GM19397 (cell line): ENCODE measurements around the gene ELOVL1.
"Not testable (repeated sequence)": the region's sequence is repeated elsewhere in the genome, so short reads cannot be mapped to it uniquely, and the experiment has no call there.

ENCODE experiments used
- ATAC-seq: cut with Tn5 transposase; IDR thresholded peaks from one replicate; pipeline ENCODE4 v1.9.1; 2021; ENCODE audit warnings: mild to moderate bottlenecking, moderate library complexity; ENCODE audit not compliant: unreplicated experiment

Gene ELOVL1

DNA sequence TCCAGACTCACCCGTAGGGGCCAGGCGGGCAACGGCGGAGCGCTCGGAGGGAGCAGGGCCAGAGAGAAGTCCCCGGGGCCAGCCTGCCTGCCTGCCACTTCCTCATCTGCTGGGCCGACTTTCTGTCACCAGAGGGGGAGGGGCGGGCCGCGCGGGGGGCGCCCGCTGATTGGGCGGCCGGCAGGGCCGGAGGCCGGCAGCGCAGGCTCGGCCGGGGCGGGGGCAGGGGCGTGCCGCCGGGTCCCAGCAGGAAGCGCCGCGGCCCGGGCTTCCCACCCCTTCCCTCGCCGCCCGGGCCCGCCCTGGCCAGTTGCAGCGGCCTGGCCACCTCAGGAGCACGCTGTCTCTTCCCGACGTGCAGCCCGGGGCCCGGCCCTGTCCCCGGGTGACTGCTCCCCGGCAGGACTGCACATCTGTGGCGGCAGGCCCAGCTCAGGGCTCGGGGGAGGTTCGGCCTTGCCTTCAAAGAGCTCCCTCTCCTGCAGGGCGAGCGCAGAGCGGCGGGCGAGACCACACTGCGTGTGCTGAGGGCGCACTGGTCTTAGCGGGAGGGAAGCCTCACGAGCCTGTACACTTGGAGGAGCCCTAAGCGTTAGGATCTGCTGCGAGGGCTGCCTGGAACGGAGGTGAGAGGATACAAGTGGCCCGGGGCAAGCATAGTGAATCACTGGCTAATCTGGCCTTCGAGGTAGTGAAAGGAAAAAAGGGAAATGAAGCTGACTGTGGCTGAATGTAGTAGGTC, at the start of gene ELOVL1:
TSS of gene ELOVL1 (minus strand) at position 108 of the 742 bp plus-strand sequence. CDS start 2,402 bp downstream, outside the sequence.
- peak; percentile 80 for ATAC-seq

DNA sequence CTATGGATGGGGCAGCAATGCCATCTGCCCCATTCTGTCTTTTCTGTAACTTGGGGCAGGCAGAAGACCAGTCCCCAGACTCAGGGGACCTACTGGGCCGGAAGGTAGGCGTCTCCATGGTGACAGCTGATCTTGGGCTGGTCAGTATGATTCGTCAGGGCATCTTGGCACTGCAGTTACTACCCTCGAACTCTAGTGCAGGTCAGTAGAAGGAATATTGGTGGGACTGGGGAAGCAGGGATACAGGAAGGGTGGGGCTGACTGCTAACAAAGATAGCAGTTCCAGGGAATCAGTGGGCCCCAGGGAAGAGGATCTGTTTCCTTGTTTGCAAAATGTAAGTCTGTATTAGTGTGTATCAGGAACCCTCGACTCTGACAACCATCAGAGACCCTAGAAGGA, 48.1 kb upstream of the ELOVL1 start:
- ATAC-seq: no peak

DNA sequence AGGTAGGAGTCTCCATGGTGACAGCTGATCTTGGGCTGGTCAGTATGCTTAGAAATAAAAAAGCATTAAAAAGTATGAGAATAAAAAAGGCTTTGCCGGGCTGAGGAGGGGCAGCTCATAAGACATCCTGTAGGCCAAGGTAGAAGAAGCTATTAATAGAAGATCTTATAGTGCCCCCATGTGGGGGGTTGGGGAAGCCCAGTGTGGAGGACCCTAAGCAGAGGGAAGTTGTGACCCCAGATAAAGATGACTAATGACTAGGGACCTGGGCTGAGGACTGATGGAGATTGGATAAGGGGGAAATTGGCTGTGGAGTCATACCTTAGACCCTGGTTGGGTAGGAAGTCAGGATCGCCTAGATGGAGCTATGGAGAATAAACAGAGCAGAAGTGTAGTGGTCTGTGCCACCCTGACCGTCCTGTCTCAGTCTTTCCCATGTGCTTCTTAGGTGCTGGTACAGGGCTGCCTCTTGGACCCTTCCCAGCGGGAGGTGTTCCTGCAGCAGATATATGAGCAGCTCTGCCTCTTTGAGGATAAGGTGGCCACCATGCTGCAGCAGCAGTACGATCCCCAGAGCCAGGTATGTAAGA, 46.9 kb upstream of the ELOVL1 start:
- ATAC-seq: no peak

DNA sequence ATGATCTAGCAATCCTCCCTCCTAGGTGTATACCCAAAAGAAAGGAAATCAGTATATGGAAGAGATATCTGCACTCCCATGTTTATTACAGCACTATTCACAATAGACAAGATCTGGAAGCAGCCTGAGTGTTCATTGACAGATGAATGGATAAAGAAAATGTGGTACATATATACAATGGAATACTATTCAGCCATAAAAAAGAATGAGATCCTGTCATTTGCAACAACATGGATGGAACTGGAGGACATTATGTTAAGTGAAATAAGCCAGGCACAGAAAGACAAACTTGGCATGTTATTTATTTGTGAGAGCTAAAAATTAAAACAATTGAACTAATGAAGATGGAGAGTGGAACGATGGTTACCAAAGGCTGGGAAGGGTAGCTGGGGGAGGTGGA, 45.6 kb upstream of the ELOVL1 start:
- not testable (repeated sequence) for ATAC-seq

DNA sequence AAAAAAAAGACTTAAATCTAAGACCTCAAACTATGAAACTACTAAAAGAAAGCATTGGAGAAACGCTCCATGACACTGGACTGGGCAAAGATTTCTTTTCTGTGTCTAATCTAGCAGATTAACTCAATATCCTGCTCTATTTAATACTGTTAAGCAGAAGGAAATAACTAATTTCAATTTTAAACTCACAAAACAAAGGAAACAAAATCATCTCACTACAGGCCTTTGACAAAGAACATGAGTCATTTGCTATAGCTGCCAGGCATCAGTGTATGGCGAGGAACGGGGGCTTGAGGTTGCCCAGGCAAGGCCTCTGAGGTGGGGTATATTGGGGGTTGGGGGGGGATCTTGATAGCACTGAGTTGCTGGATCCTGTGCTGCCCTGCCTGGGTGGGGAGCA, 42.8 kb upstream of the ELOVL1 start:
- ATAC-seq: no peak

DNA sequence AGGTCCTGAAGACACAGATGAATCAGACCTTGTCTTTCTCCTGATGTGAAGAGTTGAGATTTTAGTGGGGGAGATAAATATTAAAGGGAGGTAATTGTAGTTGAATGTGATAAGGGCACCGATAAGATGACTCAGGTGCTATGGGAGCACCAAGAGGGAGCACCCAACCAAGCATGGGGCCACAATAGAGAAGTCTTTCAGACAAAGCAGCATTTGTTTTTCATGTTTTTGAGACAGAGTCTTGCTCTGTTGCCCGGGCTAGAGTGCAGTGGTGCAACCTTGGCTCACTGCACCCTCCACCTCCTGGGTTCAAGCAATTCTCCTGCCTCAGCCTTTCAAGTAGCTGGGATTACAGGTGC, 38.0 kb upstream of the ELOVL1 start:
- no peak for ATAC-seq

DNA sequence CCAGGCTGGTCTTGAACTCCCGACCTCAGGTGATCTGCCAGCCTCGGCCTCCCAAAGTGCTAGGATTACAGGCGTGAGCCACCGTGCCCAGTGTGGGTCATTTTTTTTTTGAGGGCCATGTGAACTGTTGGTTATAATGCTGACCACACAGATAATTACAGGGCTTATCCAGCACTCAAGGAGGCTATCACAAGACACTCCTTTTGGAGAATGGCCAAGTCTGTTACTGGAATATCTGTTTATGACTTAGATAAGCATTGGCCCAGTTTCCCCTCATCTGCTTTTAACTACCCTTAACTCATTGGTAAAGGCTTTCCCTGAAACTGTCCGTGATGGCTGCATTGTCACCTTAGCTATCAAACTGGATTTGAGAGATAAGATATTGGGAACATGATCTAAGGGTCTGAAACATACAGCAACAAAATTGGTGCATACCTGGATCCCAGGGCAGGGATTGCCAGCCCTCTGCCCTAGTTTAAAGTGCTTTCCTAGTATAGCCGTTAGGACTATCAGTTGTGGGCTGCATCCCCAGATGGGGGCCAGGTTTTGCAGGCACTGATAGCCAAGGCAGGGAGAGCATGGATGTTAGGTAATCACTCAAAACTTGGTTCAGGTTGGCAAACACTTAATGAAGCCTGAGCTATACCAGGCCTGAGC, 37.5 kb upstream of the ELOVL1 start:
- ATAC-seq: no peak

DNA sequence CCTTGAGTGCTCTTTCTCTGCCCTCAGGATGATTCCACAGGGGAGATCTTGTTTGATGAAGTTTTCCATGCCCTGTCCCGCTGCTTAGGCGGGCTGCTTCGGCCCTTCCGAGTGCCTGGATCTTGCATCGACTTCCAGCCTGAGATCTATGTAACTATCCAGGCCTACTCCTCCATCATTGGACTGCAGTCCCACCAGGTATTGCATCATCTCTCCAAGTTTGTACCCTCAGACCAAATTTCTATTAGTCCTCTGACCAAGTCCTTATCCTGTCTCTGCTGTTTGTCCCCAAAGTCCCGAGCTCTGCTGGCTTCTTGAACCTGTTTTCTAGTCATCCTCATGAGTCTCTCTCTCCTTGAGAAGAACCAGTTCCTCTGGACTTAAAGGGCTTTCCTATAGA, 36.5 kb upstream of the ELOVL1 start:
- ATAC-seq: no peak

DNA sequence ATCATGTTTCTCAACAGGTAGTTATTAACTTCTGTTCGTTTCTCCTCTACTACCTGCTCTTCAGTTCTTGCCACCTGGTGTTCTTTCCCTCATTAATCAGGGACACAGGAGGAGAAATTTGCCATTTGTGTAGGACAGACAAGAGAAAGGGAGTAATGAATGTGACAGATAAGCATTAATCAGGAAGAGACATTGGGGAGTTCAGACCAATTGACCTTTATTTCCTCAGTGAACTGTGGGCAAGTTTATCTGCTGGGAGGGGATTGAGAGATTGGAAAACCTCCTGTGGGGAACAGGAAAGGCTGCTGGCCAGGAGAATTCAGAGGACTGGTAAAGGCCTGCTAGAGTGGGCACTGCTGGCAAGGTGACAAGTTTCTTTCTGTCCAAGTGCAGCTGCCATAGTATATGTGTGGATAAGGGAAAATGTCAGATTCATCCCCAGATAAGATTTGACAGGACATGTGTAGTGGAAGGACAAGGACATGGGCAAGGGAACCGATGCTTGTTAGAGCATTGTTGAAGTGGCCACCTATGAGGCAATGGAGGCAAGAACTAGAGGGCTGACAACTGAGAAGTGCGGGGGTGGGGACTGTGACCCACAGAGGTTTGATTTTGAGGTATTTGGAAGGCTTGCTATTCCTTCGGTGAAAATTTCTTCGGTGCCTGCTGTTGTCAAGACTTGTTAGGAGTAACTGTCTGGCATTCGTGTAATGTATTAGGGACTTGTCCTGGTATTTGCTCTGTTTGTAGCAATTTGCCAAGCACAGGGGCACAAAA, 34.5 kb upstream of the ELOVL1 start:
- no peak for ATAC-seq

DNA sequence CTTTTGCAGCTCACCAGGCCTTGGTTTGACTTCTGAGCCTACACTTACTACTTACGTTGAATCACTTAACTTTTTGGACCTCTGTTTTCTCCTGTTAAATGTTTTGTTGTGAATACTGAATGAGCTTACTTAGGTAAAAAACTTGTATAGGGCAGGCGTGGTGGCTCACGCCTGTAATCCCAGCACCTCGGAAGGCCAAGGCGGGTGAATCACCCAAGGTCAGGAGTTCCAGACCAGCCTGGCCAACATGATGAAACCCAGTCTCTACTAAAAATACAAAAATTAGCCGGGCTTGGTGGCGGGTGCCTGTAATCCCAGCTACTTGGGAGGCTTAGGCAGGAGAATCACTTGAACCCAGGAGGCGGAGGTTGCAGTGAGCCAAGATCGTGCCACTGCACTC, 32.6 kb upstream of the ELOVL1 start:
- not testable (repeated sequence) for ATAC-seq

DNA sequence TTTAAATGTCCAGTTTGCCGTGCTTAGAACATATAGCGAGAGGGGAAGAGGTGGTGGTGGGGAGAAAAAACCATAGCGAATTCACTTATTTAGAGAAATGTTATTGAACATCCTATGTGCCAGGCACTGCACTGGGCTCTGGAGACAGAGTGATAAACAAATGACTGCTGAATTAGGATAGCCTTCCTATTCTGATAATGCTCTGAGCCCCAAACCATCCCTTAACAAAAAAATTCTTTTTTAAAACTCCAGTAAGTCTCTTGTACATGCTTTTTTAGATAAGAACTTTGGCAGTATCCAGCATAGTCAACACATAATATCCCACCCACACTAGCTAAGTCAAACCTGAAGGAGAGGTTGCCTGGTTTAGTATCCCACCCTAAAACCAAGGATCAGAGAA, 30.4 kb upstream of the ELOVL1 start:
- ATAC-seq: no peak

DNA sequence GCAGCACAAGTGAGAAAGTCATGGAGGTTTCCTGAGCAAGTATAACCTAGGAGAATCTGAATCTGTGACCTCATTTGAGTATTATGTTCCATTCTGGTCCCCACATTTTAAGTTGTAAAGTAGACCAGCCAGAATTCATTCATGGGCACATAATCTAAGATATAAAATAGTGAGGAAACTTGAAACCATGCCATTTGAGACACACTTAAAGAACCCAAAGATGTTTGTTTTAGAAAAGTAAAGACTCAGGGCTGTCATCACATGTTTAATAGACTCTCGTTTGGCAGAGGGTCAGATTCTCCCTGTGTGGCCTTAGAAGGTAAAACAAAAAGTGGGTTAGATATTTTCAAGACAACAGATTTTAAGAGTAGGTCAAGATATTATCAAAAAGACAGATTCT, 28.2 kb upstream of the ELOVL1 start:
- no peak for ATAC-seq

DNA sequence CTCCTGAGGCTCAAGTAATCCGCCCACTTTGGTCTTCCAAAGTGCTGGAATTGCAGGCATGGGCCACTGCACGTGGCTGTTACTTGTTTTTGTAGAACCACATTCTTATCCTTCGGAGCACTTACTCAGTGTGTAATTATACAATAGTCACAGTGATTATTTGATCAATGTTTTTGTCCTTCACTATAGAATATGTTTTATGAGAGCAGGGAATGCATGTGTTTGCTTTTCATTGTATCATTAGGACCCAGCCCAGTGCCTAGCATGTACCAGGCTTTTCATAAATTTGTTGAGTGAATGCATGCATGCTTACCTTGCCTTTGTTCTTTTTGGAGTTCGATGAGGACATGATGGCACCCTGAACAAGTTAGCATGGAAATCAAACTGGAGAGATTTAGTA, 27.7 kb upstream of the ELOVL1 start:
- ATAC-seq: no peak

DNA sequence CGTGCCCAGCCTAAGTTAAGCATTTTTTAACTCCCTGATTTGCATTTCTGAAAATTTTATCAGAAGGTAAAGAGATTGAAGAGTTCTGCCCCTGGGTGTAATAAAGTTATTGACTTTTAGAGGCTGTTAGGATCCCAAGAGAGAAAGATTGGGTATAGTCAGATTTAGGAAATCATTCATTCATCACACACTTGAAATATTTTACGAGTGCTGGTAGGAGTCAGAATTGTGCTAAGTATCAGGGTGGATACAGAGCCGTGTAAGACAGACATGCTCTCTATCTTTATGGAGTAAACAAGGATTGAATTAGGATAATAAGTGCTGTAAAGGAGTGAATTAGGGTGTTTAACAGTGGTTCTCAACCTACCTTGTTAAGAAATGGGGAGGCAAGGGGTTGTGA, 24.9 kb upstream of the ELOVL1 start:
- ATAC-seq: no peak

DNA sequence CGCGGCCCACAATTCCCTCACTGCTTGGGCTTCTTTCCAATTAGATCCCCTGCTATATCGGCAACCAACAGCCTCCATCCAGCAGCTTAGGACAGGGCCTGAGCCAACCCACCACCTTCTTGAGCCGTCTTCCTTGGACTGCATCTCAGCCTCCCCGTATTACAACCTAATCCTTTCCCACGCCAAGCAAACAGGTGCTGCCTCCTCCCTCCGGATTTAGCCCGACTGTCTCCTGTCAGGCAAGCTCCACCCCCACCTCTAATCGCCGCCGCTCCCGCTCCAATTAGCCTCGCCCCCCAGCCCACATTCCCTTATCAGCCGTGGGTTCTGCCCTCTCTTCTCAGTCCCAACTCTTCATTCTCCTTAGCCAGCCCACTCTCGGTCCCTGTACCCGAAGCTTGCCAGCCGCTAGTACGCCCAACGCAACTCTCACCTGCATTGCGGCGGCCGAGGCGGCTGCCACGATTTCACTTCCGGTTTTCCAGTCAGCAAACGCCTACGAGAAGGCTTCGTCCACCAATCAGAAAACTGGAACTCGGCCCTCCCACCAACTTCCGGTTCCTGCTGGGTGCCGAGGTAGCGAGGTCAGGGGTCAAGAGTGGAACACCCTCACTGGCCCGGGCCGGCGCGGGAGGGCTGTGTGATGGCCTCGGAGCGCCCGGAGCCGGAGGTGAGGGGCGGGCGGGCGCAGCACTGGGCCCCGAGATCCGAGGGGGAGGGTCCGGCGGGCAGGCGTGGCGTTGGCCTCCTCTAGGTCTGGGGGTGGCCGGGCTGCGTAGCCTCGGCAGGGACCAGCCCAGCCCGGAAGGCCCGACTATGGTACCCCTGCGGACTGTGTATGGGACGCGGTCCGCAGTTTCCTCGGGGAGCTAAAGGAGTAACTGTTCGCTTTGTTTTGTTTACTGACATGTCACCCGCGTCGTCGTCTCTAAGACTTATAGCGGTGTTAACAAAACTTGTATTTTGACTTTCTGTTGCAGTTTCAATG, 21.8 kb upstream of the ELOVL1 start, which contains the start of the genes MED8 and SZT2:
TSS of gene MED8 (minus strand) at position 475 of the 988 bp plus-strand sequence. CDS start at position 439, 36 bp downstream.
TSS of gene SZT2 (plus strand) at position 574 of the 988 bp plus-strand sequence. CDS start at position 644, 70 bp downstream.
- ATAC-seq: peak; percentile 84

DNA sequence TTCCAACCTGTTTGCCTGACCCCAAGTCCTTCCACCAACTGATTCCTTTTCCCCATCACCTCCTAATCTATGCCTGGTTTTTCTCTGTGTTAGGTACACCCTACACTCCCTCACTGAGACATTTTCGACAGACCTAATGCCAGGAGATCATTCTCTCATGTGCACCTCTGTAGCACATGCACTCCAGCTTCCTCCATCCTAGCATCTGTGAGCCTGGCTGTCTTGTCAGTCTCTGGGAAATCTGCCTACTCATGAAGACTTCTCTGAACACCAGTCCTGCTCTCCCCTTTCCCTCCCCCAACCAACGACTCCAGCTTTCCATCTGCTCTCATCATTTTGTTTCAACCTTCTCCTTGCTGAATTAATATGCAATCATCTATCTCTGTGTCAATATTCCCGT, 20.8 kb upstream of the ELOVL1 start:
- ATAC-seq: no peak

DNA sequence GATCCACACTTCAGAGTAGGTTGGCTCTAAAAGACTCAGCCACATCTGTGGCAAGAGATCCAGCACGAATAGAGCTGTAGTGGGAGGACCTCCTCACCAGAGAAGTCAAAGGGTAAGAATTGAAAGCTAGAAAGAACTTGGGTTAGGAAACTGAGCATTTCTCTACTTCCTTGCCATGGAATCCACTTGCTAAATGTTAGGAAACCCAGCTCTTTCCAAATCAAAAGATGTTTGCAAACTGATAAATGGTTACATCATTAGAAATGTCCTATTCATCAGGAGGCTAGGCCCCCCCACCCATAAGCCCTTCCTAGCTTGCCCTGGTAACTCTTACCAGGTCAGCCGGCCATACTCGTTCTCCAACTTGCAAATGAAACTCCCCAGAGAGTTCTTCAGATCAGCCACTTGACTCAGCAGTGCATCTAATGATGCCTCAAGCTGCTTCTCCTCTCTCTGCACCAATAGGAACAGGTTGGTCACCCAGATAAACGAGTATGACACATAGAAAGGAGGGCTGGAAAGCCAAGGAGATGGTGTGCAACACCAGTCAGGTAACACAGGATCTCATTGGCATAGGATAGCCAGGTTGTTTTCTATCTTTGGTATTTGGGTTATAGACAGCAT, 20.3 kb upstream of the ELOVL1 start:
- ATAC-seq: no peak

DNA sequence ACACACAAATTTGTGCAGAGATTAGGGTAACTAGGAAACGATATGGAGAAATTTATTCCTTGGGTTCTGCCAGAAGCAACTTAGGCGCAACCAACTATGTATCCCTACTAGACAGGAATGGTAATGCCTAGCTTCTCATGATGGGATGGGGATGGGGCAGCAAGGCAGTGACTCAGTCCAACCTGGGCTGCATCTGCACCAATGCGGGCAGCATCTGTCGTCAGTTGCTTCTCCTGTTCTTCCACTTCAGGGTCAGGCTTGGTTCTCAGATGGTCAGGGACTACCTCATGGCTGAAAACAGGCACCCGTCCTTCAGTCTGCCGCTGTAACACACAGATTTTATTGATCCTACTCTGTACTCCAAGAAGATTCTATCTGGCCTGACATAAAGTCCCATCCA, 18.9 kb upstream of the ELOVL1 start:
- no peak for ATAC-seq

DNA sequence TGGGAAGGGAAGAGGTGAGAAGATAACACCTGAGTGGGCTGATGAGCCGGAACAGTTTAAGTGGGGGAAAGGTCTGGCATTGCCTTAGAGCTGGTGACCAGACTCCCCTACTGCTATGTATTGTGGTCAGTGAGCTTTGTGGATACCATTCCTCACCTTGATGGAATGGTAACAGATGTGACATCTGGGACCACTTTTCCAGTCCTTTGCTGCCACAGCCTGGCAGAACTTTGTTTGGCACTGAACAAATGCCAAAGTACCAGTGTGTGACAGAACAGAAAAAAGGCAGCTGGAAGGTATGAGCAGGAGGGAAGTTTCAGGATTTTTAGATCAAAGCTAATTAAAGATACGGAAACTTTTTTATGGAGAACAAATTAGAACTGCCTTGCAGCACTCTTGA, 15.6 kb upstream of the ELOVL1 start:
- ATAC-seq: no peak
